ENCODE results near the gene OR56A1. TPM values are rescaled to one million over a fixed set of nuclear protein-coding genes. Genes with fewer than 3 reads are reported as not detected.
"Not testable (repeated sequence)": the region's sequence is repeated elsewhere in the genome, so short reads cannot be mapped to it uniquely, and the experiment has no call there.

Gene OR56A1, protein sequence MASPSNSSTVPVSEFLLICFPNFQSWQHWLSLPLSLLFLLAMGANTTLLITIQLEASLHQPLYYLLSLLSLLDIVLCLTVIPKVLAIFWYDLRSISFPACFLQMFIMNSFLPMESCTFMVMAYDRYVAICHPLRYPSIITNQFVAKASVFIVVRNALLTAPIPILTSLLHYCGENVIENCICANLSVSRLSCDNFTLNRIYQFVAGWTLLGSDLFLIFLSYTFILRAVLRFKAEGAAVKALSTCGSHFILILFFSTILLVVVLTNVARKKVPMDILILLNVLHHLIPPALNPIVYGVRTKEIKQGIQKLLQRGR
- total RNA-seq, result under 1 TPM in 1 of 4 donors, not detected in 3; 0.23 TPM

- Histone ChIP-seq H3K27me3 (no peaks in the 10 kb centered on the region), H3K9me3 (no peaks in the 10 kb centered on the region), H3K4me1 (peaks cover 0 to 11% (median 0%) of the 10 kb centered on the region in 3 donors), H3K36me3 (no peaks in the 10 kb centered on the region), H3K27ac (no peak within 1 kb of the TSS), H3K4me3 (no peak within 1 kb of the TSS)
- WGBS, 2 donors (ENCODE audit: low coverage in 1 of 2), result 65 to 86% methylated on average over 1 of the region's 1 CpG
- TF ChIP-seq POLR2A (IDR thresholded peaks at IDR 0.05), result no peak
- no peak for ATAC-seq
Observed at GRCh38 chr11:6030708-6031405, at the start of gene OR56A1. Gene OR56A1 (minus strand): TSS chr11:6030758. CDS start chr11:6027692, 3,066 bp downstream.

DNA sequence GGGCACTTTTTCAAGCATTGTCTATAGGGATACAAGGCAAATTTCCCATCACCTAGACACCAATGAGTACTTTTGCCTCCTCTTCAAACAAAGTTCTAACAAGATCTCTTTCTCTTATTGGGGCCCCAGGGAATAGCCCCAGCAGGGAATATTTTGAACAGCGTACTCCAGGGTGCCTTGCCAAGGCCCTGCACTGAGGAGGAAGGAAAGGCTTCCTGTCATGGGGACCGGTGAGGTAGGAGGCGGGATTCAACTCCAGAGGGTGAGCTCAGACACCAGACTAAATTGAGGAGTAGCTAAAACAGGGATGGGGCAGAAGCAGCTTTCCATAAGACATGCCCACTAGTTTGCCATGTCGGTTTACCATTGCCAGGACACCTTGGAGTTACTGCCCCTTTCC lies 48.9 kb upstream of the OR56A1 start:
- WGBS, 2 donors (ENCODE audit: low coverage in 1 of 2), result 67 to 75% methylated on average over 4 of the region's 4 CpGs

DNA sequence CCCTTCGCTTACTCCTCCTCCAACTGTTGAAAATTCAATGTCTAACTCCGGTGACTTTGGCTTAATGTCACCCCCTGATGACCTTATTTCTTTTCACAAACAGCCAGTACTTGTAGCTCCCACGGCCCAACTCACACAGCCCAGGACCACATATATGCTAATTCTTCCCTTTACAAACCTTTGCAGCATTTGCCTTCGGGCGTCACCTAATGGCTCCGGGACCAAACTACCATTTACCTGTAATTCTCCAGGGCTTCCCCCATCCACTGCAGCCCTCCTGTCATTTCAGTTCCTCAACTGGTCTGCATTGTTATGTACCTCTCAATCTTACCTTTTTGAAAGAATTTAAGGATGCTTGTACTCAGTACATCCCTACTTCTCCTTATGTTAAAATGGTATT lies 47.2 kb upstream of the OR56A1 start:
- no peak for TF ChIP-seq CTCF (IDR thresholded peaks at IDR 0.05)
- TF ChIP-seq POLR2A (IDR thresholded peaks at IDR 0.05), result no peak
- no peak for TF ChIP-seq EP300 (IDR thresholded peaks at IDR 0.05)
- TF ChIP-seq POLR2AphosphoS5 (IDR thresholded peaks at IDR 0.05), result no peak
- no peak for ATAC-seq
- Histone ChIP-seq H3K36me3 (no peaks in the 10 kb centered on the region), H3K4me3 (no peak overlapping the region), H3K9me3 (peaks cover 0 to 11% (median 0%) of the 10 kb centered on the region in 3 donors), H3K27me3 (no peaks in the 10 kb centered on the region), H3K27ac (no peak overlapping the region), H3K4me1 (no peaks in the 10 kb centered on the region)
- WGBS, 2 donors (ENCODE audit: low coverage in 1 of 2), result 89 to 91% methylated on average over 6 of the region's 6 CpGs

More for the DNA sequence above, 48.9 kb upstream of the OR56A1 start:
- Histone ChIP-seq H3K9me3 (peaks cover 0 to 11% (median 0%) of the 10 kb centered on the region in 3 donors), H3K36me3 (no peaks in the 10 kb centered on the region), H3K4me3 (no peak overlapping the region), H3K27me3 (no peaks in the 10 kb centered on the region), H3K4me1 (no peaks in the 10 kb centered on the region), H3K27ac (no peak overlapping the region)
- no peak for ATAC-seq
- no peak for TF ChIP-seq POLR2A (IDR thresholded peaks at IDR 0.05)
- TF ChIP-seq EP300 (IDR thresholded peaks at IDR 0.05), result no peak
- TF ChIP-seq POLR2AphosphoS5 (IDR thresholded peaks at IDR 0.05), result no peak
- no peak for TF ChIP-seq CTCF (IDR thresholded peaks at IDR 0.05)

DNA sequence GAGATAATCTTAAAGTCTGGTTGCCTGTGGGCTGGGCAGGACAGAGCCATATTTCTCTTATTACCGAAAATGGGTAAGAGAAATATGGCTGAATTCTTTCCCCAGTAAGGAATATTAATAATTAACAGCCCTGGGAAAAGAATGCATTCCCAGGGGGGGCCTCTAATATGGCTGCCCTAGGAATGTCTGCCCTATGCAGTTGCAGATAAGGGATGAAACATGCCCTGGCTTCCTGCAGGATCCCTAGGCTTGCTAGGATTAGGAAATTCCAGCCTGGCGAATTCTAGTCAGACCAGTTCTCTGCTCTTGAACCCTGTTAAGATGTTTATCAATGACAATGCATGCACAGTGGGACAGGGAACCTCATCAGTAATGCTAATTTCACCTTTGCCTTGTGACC lies 45.9 kb upstream of the OR56A1 start:
- not testable (repeated sequence) for ATAC-seq, H3K4me3 ChIP-seq, H3K27ac ChIP-seq, H3K27me3 ChIP-seq, H3K36me3 ChIP-seq, H3K4me1 ChIP-seq
- H3K9me3 ChIP-seq, result peaks cover 0 to 11% (median 0%) of the 10 kb centered on the region in 3 donors
- WGBS, 2 donors (ENCODE audit: low coverage in 1 of 2), result 52 to 100% methylated on average over 1 to 2 of the region's 2 CpGs

DNA sequence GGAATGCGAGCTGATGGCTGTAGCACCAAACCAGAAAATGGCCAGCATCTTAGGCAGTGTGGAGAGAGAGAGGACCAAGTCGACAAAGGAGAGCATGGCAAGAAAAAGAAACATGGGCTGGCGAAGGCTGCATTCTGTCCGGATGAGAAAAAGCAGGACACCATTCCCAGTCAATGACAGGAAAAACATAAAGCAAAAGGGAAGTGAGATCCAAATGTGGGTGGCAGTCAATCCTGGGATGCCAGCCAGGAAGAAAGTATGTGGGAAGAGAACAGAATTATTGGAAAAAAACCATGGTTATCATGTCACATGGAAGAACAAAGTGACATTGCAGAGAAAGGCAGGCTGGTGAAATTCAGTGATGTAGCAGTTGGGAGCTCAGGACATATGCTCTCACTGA lies 36.9 kb upstream of the OR56A1 start:
- H3K4me3 ChIP-seq, result no peak overlapping the region
- no peaks in the 10 kb centered on the region for H3K9me3 ChIP-seq
- no peak overlapping the region for H3K27ac ChIP-seq
- no peaks in the 10 kb centered on the region for H3K36me3 ChIP-seq
- H3K4me1 ChIP-seq, result no peaks in the 10 kb centered on the region
- ATAC-seq, result no peak
- WGBS, 2 donors (ENCODE audit: low coverage in 1 of 2), result 50 to 60% methylated on average over 4 of the region's 4 CpGs
- TF ChIP-seq CTCF (IDR thresholded peaks at IDR 0.05), result no peak
- TF ChIP-seq POLR2AphosphoS5 (IDR thresholded peaks at IDR 0.05), result no peak
- no peaks in the 10 kb centered on the region for H3K27me3 ChIP-seq
